Pulmonary artery endothelial cell (primary cell): ENCODE measurements around the gene EPHA2. TPM values are rescaled to one million over a fixed set of nuclear protein-coding genes. Genes with fewer than 3 reads are reported as not detected.

Experiments used
- DNase-seq: peaks from one replicate; pipeline ENCODE4 v3.0.0-alpha.2; 2011; ENCODE audit warnings: low read depth, low spot score
- total RNA-seq: library from RNA; depleted of rRNA; stranded (reverse); fragments of >200 nt; gene quantifications from 2 replicates; pipeline ENCODE4 v1.2.3, GENCODE V29; 2014

Gene EPHA2
- total RNA-seq, 1 donor from 2014 or later, result 103 TPM

DNA sequence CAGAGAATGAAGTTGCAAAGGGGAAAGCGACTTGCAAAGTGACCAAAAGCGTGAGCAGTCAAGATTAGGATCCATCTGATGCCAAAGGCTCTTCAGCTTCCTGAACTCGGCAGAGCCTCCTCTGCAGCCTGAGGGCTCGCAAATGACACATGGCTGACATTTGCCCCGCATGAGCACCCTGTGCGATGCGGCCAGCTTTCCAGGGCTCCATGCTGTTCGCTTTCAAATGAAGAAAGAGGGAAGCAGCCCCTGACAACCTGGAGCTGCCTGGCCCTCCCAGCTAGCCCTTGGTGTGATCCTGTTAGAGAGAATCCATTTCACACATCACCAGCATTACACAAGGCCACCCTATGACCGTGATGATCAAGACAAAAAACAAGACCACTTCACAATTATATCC lies 62.3 kb downstream of the EPHA2 start:
- DNase-seq, result no peak

DNA sequence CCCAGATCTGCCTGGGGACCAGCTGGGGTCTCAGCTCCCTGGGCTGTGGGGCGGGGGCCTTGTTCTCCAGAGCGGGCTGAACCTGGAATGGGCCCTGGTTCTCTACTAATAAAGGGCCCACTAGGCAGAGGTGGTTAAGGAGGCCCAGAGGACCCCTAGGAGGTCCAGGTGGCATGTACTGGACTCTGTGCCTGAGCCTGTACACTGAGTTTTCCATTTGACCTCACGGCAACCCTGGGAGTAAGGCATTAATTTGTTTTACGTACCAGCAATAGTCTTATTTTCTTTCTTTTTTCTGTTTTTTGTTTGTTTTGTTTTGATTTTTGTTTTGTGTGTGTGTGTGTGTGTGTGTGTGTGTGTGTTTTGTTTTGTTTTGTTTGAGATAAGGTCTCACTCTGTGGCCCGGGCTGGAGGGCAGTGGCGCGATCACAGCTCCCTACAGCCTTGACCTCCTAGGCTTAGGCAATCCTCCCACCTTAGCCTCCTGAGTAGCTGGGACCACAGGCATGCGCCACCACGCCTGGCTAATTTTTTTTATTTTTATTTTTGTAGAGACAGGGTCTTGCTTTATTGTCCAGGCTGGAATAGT lies 62.9 kb downstream of the EPHA2 start:
- no peak for DNase-seq

GRCh38 chr1:16092097-16092922 lies 63.6 kb downstream of the EPHA2 start:
- no peak for DNase-seq

GRCh38 chr1:16091296-16091695 lies 64.6 kb downstream of the EPHA2 start:
- no peak for DNase-seq

- DNase-seq, result no peak
Observed at GRCh38 chr1:16090076-16090826, 65.6 kb downstream of the EPHA2 start.

DNA sequence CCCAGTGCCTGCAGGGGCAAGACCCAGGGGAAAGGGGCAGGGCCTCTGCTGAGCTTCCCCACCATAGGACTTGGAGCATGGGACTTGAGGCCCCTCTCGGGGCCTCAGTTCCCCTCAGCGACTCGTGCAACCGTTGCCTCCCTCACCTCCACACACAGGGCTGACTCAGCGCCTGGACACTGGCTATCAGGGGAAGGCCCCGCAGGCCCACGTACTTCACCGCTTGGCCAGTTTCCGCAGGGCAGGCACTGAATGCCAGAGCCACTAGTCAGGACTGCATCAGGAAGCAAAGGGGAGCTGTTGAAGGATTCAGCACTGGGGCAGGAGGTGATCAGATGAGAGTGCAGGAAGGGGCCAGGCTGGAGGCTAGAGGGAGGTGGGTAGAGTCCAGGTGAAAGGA lies 66.9 kb downstream of the EPHA2 start:
- DNase-seq, result peak; percentile 54

GRCh38 chr1:16088351-16088911 lies 67.4 kb downstream of the EPHA2 start:
- DNase-seq, result no peak

- no peak for DNase-seq
Observed at GRCh38 chr1:16087733-16088132, 68.1 kb downstream of the EPHA2 start.

GRCh38 chr1:16085522-16085921 lies 70.3 kb downstream of the EPHA2 start:
- DNase-seq, result no peak

DNA sequence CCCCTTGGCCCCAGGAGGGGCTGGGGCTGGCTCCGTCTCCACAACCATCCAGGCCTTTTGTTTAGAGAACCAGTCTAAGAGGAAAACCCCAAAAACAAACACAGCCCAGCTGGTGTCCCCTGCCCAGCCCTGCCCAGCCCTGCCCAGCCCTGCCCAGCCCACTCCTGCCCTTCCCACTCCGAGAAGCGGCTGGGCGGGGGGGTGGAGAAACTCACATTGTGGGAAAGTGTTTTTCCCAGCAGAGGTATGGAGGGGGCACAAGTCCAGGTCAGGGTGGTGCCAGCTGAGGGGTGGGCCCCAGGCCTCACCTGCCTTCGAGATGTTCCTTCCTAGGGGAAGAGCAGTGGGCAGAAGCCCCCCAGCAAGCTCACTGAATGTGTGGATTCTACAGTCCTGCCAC lies 72.4 kb downstream of the EPHA2 start:
- DNase-seq, result no peak

- DNase-seq, result no peak
Observed at GRCh38 chr1:16082283-16083038, 73.4 kb downstream of the EPHA2 start.

- DNase-seq, result no peak
Observed at GRCh38 chr1:16081636-16082035, 74.2 kb downstream of the EPHA2 start.

DNA sequence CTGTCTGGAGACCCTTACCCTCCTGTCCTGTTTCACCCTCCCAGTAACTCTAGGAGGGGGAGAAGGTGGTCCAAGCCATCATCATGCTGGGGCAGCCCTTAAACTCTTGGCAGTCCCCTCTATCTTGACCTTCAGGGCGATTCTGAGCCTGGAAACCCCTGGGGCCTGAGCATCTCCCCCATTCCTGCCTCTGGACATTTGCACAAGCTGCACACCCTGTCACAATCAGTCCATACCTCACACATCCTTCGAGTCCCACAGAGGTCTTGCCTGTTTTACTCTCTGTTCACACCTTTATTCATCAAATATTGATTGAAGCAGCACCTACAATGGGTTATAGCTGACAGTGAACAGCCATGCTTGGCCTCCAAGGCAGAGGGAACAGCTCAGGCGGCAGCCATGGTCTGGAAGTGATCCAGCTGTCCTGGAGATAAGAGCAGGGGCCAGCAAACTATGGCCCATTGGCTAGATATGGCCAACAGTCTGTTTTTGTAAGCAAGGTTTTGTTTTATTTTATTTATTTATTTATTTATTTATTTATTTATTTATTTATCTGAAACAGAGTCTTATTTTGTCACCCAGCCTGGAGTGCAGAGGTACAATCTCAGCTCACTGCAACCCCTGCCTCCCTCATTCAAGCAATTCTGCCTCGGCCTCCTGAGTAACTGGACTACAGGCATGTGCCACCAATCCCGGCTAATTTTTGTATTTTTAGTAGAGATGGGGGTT lies 75.3 kb downstream of the EPHA2 start:
- no peak for DNase-seq

DNA sequence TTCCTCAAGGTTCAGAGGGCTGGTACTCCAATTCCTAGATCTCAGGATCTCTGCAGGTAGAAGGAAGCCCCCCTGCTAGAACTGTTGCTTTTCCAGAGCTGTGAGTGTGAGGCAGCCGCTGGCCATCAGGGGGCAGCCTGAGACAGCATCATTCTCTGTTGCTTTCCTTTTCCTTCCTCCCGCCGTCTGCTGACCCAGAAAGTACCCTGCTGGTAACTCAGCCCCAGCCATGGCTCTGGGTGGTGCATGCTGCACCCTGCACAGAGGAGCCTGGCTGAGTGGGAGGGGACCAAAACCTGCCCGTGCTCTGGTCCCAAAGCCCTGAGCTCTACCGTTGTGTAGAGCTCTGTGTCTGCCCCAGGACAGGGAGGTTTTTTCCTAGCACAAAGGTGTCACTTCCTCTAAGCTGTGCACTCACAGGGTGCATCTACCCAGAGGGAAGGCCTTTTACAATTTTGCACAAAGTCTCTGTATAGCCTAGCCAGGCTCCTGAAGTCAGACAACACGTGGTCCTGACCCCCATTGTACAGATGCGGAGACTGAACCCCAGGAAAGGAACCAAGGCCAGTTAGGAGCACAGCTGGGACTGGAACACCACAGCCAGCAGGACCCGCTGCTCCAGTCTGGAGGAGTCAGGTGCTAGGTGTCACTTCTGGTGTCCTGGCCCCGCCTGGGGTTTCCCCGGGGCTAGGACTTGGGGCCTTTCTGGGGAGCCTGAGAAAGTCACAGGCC lies 76.8 kb downstream of the EPHA2 start:
- DNase-seq, result peak; percentile 26

DNA sequence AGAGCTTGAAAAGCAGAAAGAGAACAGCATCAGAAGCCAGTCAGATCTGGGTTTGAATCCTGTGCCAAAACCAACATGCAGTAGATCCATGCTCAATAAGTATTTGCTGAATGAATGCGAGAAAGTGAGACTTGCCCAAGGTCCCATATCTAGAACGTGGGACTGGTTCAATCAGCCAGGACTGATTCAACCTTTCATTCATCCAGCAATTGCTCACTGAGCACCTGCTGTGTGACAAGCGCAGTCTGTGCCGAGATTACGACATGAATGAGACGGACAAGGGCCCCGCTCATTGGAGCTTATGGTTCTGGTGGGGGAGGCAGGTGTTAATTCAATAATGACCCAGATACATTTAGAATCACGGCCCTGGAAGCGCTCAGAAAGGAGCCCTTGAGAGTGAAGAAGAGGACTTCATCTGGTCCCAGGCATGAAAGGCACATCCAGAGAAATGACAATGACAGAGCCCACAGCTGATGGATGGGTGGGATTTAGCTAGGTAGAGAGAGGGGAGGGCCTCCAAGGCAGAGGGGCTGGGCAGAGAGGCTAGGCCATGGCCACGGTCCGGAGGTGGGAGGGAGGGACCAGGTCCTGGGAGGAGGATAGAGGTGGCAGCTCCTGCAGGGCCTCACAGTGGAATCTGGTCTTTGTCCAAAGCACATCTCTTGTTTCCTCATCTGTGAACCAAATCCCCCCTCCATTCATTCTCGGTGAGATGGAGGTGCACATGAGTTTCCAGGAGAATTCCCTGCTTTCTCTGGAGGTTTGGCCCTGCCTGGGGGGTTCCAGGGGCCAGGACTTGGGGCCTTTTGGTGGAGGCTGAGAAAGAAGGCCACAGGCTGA lies 78.2 kb downstream of the EPHA2 start:
- DNase-seq, result no peak

DNA sequence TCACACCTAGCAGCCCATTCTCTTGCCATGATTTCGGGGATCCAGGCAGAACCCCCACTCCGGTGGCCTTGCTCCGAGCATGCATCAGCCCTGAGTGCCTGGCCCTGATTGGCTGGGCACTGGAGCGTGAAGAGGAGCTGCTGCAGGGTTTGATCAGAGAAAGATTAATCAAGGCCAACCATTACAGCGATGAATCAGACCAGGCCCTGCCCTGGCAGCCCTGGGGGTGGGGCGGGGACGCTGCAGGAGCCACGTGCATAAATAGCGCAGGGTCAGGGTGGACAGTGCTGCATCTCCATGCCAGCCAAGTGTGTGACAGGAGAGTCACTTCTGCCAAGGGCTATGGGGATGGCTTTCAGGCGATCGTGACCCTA lies 79.0 kb downstream of the EPHA2 start:
- no peak for DNase-seq

DNA sequence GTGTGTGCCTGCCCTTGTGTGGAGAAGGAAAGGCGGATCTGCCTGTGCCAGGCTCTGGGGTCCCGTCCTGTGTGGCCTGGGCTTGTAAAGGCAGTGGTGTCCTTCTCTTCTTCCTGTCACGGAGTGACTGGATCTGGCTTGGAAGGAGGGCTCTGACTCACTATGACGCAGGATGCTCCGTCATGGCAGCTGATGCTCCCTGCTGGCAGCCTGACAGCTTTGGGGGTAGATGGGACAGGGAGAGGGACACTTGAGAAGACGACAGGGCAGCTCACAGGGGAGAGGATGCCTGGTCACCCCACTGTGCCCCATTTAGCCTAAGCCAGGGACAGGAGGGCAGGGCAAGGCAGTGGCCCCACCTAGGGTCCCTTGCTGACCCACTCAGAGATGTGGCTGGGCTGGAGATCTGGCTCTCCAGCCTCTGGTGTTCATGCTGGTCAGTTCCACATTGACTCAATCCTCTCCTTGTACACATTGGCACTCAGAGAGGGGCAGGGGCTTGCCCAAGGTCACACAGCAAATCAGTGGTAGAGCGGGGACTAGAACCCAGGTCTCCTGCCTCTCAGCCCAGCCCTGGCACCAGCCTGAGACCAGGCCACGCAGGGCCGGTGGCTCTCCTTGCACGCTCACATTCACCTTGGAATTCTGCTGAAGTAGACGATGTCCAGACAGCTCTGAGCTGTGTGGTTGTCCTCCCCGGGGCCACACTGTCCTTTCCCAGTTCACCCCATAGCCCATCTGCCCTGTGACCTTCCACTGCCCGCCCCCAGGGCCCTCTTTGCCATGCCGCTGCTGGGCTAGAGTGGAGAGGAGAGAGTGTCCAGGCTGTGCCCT lies 79.6 kb downstream of the EPHA2 start:
- DNase-seq, result no peak

- DNase-seq, result no peak
Observed at GRCh38 chr1:16075337-16076030, 80.4 kb downstream of the EPHA2 start.
